ENCODE results near the gene RTEL1.

Gene RTEL1

GRCh38 chr20:63744574-63745423 lies 86.7 kb downstream of the RTEL1 start:
- TF ChIP-seq, protein P1, sequence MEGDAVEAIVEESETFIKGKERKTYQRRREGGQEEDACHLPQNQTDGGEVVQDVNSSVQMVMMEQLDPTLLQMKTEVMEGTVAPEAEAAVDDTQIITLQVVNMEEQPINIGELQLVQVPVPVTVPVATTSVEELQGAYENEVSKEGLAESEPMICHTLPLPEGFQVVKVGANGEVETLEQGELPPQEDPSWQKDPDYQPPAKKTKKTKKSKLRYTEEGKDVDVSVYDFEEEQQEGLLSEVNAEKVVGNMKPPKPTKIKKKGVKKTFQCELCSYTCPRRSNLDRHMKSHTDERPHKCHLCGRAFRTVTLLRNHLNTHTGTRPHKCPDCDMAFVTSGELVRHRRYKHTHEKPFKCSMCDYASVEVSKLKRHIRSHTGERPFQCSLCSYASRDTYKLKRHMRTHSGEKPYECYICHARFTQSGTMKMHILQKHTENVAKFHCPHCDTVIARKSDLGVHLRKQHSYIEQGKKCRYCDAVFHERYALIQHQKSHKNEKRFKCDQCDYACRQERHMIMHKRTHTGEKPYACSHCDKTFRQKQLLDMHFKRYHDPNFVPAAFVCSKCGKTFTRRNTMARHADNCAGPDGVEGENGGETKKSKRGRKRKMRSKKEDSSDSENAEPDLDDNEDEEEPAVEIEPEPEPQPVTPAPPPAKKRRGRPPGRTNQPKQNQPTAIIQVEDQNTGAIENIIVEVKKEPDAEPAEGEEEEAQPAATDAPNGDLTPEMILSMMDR (conservative IDR thresholded peaks at IDR 0.05) = no peak

GRCh38 chr20:63745424-63745805 lies 87.3 kb downstream of the RTEL1 start:
- TF ChIP-seq, protein P1 (conservative IDR thresholded peaks at IDR 0.05) = no peak
- no peak overlapping the region for H3K27ac ChIP-seq

More at GRCh38 chr20:63744574-63745423, 86.7 kb downstream of the RTEL1 start:
- no peak overlapping the region for H3K27ac ChIP-seq
